HPDE6-E6E7 (cell line): ENCODE results near the gene AMBRA1.
A peak's percentile ranks its signal among the peaks of the same experiment; 100 is the strongest.

Experiments used
- DNase-seq: peaks from one replicate; pipeline ENCODE4 v3.0.0; 2011; ENCODE audit warnings: missing footprints; ENCODE audit errors: extremely low spot score

AMBRA1 gene

GRCh38 chr11:46370253-46370652 is 223.6 kb downstream of the AMBRA1 start:
- DNase-seq = no peak

DNA sequence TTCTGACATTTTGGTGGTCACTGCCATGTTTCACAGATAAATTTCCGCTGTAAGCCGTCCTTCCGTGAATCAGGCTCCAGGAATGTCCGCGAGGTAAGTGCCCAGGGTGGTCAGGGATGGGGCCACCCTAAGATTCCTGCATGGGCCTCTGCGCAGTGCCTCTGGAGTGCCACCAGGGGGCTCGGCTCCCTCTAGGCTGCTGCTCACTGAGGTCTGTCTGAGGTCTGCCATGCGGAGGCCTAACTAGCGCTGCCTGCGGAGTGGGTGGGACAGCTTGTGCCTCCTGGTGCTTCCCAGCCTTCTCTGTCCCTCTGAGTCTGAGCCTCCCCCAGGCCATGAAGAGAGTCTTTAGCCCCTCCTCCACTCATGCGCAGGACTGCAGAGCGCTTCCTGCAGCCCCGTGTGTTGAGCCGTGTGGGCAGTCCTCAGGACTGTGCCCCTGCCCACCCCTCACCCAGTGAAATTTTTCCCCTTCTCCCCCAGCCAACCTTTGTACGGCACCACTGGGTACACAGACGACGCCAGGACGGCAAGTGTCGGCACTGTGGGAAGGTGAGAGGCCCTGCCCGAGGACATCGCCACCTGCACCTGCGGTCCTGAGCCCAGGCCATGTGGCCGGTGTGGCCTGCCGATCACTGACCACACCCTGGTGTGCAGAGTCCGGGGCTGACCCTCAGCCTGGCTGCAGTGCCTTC is 224.2 kb downstream of the AMBRA1 start:
- DNase-seq = no peak

DNA sequence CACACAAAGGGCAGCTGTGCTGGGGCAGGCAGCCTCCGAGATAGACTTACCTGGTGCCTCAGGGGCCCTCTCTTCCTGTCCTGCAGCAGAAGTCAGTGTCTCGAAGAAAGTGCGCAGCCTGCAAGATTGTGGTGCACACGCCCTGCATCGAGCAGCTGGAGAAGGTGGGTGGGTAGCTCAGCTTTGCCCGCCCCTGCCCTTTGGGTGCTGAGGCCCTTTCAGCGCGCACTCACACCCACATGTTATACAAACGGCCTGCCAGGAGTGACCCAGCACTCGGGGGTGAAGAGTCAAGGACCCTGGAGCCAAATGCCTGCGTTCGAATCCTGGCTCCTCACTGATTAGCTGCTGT is 225.9 kb downstream of the AMBRA1 start:
- no peak for DNase-seq

GRCh38 chr11:46367244-46367915 is 226.4 kb downstream of the AMBRA1 start:
- DNase-seq = no peak

- no peak for DNase-seq
Measured at GRCh38 chr11:46366661-46367161, 227.1 kb downstream of the AMBRA1 start.

GRCh38 chr11:46366260-46366659 is 227.6 kb downstream of the AMBRA1 start:
- no peak for DNase-seq

DNA sequence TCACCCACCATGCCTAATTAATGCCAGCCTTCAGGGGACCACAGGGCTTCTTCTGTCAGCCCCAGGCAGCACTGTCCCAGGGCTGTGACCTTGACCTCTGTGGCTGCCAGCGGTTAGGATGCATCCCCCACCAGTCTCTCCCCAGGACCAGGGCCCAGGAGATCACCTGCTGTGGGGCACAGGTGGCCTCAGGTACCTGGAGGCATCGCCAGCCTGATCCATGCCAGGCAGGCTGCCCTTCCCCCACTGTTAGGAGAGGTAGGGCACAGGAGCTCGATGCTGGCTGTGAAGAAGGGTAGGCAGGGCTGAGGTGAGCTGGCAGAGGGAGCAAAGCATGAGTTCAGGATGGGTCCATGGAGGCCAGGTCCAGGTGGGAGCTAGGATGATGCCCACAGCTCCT is 229.0 kb downstream of the AMBRA1 start:
- no peak for DNase-seq

DNA sequence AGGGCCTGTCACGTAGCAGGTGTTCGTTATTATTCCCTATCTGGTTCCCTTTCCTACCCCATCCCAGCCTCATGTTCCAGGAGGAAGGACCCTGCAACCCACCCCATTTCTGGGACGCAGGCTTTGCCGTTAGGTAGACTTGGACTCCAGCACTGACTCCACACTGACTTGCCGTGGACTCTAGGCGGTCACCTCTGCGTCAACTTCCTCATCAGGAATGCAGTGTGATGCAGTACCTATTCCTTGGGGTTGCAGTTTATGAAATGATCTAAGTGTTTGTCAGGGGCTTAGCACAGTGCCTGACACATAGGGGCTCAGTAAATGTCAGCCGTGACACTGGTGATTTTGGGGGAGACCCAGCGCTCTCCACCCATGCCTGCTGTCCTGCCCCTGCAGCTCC is 229.8 kb downstream of the AMBRA1 start:
- DNase-seq = no peak

- DNase-seq = peak; percentile 84
Measured at GRCh38 chr11:46363455-46364005, 230.3 kb downstream of the AMBRA1 start.

DNA sequence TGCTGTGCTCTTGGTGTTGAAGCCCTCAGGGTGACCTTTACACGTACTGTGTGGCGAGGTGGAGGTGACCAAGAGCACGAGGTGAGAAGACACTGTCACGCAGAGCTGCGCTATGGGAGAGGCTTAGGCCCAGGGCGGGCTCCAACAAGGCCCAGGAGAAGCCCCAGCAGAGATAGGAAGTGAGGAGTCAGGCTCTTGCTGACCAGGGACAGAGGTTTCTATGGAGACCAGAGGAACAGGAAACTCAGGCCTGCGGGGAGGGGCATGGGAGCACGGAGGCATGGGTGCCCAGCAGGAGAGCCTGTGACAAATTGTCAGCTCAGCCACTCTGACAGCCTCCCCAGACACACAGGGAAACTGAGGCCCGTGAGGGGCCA is 230.8 kb downstream of the AMBRA1 start:
- peak; percentile 81 for DNase-seq

DNA sequence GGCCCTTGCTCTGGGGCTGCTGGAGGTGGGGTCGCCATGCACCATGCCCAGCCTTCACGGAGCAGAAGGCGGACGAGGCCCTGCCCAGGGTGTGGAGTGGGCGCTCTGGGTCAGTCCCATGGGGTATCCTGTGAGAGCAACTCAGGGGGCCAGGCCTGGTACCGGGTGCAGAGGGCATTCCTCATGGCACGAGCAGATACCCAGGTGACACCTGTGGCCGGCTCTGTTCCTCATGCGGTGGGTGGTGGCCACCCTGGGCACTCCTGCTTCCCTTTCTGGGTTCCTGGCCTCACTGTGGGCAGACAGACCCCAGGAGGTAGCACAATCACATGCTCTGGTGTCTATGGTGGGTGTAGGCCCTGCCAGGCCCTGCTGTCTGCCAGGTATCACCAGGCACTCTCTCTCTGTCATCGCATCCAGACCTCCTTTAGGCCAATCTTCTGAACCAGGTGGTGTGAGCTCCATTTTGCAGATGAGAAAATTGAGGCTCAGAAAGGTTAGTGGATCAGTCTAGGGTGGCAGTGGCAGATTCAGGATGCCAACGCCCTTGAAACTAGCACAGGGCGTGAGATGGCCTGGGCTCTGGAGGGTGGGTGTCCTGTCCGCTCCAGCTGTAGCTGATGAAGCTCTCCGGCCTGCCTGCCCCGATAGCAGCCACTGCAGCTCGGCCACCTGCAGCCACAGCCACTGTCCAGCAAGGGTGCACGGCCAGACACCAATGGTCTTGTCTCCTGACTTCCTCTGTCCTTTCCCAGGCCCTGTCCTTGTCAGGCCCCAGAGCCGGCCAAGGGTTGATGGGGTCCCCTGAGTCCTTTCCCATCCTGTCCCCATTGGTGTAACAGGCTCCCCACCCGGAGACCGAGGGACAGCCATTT is 231.4 kb downstream of the AMBRA1 start:
- DNase-seq = no peak

GRCh38 chr11:46361283-46362155 is 232.3 kb downstream of the AMBRA1 start:
- DNase-seq = no peak

DNA sequence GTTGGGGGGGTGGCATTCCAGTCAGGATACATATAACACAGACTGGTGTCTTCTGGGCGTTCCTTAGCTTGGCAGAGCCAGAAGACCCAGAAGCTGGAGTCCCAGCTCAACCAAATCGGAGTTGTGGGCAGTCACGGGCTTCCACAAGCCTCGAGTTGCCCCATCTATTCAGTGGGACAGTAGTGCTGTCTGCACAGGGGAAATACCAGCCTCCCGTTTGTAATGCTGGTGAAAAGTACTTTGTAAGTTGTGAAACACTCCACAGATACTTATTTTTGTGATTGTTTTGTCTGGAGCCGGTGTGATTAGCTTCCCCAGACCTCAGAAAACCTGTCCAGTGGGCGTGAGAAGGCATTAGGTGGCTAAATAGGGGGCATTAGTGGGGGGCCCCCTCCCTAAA is 232.9 kb downstream of the AMBRA1 start:
- no peak for DNase-seq

GRCh38 chr11:46359953-46360352 is 233.9 kb downstream of the AMBRA1 start:
- DNase-seq = no peak

DNA sequence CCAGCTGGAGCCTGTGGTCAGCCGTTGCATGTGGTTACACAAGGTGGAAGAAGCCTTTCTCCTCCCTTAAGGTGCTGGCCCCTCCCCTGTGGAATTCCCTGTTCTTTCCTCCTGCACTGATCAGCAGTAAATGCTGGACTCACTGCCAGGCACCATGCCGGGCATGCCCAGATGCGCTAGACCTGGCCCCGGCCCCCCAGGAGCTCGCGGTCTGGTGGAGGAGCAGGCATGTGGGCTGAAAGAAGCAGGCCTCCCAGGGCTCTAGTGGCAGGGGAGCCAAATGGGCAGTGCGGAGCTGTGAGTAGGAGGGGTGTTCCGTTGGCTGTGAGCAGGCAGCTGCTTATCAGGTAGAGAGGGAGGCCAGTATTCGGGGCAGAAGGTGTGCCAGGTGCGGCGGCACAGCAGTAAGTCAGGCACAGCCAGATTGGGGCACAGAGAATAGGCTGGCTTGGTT is 236.3 kb downstream of the AMBRA1 start:
- no peak for DNase-seq

DNA sequence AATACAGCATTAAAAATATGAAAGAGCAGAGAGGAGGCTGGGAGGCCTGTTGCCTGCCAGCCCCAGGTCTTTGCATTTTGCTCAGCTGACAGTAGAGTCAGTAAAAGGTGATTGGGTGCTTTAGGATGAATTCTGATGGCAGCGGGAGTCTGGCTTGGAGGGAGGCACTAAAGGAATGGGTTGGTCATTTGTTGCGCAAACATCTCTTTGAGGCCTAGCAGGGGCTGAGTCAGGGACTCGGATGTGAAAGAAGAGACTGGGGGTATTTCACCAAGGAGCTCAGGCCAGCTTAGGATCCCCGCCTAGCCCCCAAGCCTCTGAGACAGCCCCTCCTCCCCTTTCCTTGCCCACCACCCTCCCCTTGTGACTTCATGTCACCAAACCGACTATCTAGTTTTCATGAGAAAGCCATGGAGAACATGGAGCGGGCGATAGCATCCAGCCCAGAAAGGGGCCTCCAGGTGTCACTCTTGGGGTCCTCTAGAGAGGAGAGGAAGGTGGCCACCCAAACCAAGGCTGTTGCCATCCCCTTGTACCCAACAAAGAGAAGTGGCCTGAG is 236.8 kb downstream of the AMBRA1 start:
- no peak for DNase-seq

GRCh38 chr11:46353698-46354097 is 240.1 kb downstream of the AMBRA1 start:
- no peak for DNase-seq

- DNase-seq = no peak
Measured at GRCh38 chr11:46352063-46352841, 241.6 kb downstream of the AMBRA1 start.

DNA sequence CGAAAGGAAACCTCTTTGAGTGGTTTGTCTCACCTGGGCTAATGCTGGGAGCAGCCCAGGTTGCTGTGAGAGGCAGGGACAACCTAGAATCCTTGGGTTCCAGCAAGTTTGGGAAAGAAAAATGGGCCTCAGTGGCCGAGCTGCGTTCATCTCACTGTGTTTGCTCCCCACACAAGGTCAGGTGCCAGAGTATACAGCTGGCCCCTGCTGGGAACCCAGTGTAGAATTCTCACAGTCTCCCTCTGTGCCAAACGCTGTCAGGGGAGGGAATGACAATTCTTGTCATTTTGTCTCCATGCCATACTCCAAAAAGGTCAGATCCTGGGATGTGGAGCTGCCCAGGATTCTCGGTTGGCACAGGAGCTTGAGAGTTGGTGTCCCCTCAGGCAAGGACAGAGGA is 242.2 kb downstream of the AMBRA1 start:
- no peak for DNase-seq

GRCh38 chr11:46351148-46351547 is 242.7 kb downstream of the AMBRA1 start:
- no peak for DNase-seq
